GM12878 (cell line): Measurements from ENCODE around the gene VTN. TPM values are rescaled to one million over a fixed set of nuclear protein-coding genes. Genes with fewer than 3 reads are reported as not detected.

Experiments used
- ATAC-seq: fragments of 200-7000 bp; cut with Tn5 transposase; 3 replicates; pipeline ENCODE4 v1.9.1; 2020; ENCODE audit warnings: mild to moderate bottlenecking, moderate library complexity
- BruUV-seq: library from RNA; stranded (reverse); fragments of 400-500 nt; replicated peaks from 2 replicates; lab custom pipeline; 2021; lab: Mats Ljungman, UMichigan
- CTCF ChIA-PET: fragments of 300-600 bp; sonication (Branson Sonifier 250); formaldehyde crosslinking; extraction: SDS; loops from one replicate; lab custom pipeline; 2021; ENCODE audit warnings: inconsistent platforms; lab: Yijun Ruan, JAX
- POLR2A ChIA-PET: fragments of 350-600 bp; formaldehyde crosslinking; extraction: SDS; loops from one replicate; lab custom pipeline; 2021; ENCODE audit warnings: inconsistent platforms; lab: Charles Lee
- RAD21 ChIA-PET: fragments of 300-600 bp; sonication (Branson Sonifier 250); formaldehyde crosslinking; loops from one replicate; lab custom pipeline; 2023; ENCODE audit warnings: antibody characterized with exemption; ENCODE audit not compliant: unreplicated experiment; lab: Charles Lee
- SMC1A ChIA-PET: fragments of 300-600 bp; sonication (Branson Sonifier 250); formaldehyde crosslinking; loops from one replicate; lab custom pipeline; 2023; ENCODE audit not compliant: unreplicated experiment, uncharacterized antibody; lab: Charles Lee
- DNase-seq: peaks from one replicate; pipeline ENCODE4 v3.0.0-alpha.2; 2011; ENCODE audit warnings: low read depth, low spot score
- FAIRE-seq: peaks from 3 replicates; lab custom pipeline; 2011; peaks lifted over from hg19 to GRCh38; lab: Jason Lieb, UNC
- H2AFZ ChIP-seq: 2 replicates; pipeline ENCODE4 v1.6.0; 2011; ENCODE audit warnings: low read depth, low read length, control low read depth; ENCODE audit not compliant: control insufficient read depth
- H3K27ac ChIP-seq: 2 replicates; pipeline ENCODE4 v1.5.1; 2011; ENCODE audit warnings: control low read depth; ENCODE audit not compliant: control insufficient read depth, insufficient read depth
- H3K27me3 ChIP-seq, 2 experiments: replicated peaks in 1 of 2; 2 replicates each; pipeline versions ENCODE4 v1.6.0 to v1.6.1; 2011; ENCODE audit warnings: low read length in 1 of 2; ENCODE audit not compliant: control insufficient read depth in 2 of 2, insufficient read depth in 2 of 2
- H3K36me3 ChIP-seq, 2 experiments: 2 replicates each; pipeline ENCODE4 v1.5.1; 2011; ENCODE audit warnings: low read length in 1 of 2; ENCODE audit not compliant: control insufficient read depth in 2 of 2, insufficient read depth in 2 of 2
- H3K4me1 ChIP-seq: 2 replicates; pipeline ENCODE4 v1.6.1; 2011; ENCODE audit warnings: mild to moderate bottlenecking, low read length, moderate library complexity, mixed read lengths; ENCODE audit not compliant: control insufficient read depth, insufficient read depth
- H3K4me2 ChIP-seq: 2 replicates; pipeline ENCODE4 v1.6.0; 2011; ENCODE audit warnings: control low read depth; ENCODE audit not compliant: control insufficient read depth, insufficient read depth
- H3K4me3 ChIP-seq: fragments of 200-600 bp; sonication (generic); 2 replicates; pipeline ENCODE4 v1.5.1; 2016
- H3K79me2 ChIP-seq: 2 replicates; pipeline ENCODE4 v1.6.0; 2011; ENCODE audit warnings: low read length; ENCODE audit not compliant: control insufficient read depth, insufficient read depth
- H3K9ac ChIP-seq: 2 replicates; pipeline ENCODE4 v1.8.0; 2011; ENCODE audit warnings: low read length, control low read depth, mixed read lengths; ENCODE audit not compliant: control insufficient read depth, insufficient read depth
- H3K9me3 ChIP-seq: replicated peaks from 3 replicates; pipeline ENCODE4 v1.5.1; 2011; ENCODE audit warnings: mild to moderate bottlenecking, low read length; ENCODE audit not compliant: control insufficient read depth, insufficient read depth
- H4K20me1 ChIP-seq: 2 replicates; pipeline ENCODE4 v1.6.0; 2011; ENCODE audit not compliant: control insufficient read depth, insufficient read depth
- ATF3 ChIP-seq: IDR thresholded peaks from 2 replicates; pipeline ENCODE4 v1.6.1; 2011; ENCODE audit warnings: low read depth, mild to moderate bottlenecking, low read length, moderate library complexity, borderline replicate concordance; ENCODE audit errors: extremely low read depth
- CEBPB ChIP-seq, 2 experiments: fragments of 150-350 bp in 1 of 2; IDR thresholded peaks; 2 replicates each; pipeline ENCODE4 v1.6.1; 2012 to 2014; ENCODE audit warnings: low read depth in 2 of 2, low read length in 2 of 2, borderline replicate concordance in 1 of 2, inconsistent platforms in 1 of 2
- CHD1 ChIP-seq: IDR thresholded peaks from 2 replicates; pipeline ENCODE4 v1.6.1; 2012; ENCODE audit warnings: low read depth, low read length, improper control_type of control experiment
- CHD4 ChIP-seq: fragments of 200-600 bp; sonication (generic); IDR thresholded peaks from 2 replicates; pipeline ENCODE4 v1.6.1; 2016; ENCODE audit warnings: mild to moderate bottlenecking
- CREM ChIP-seq: IDR thresholded peaks from 2 replicates; pipeline ENCODE4 v1.6.1; 2014; ENCODE audit warnings: antibody characterized with exemption, low read depth
- E4F1 ChIP-seq: fragments of 450-650 bp; IDR thresholded peaks from 2 replicates; pipeline ENCODE4 v1.6.1; 2018; ENCODE audit warnings: borderline replicate concordance, mild to moderate bottlenecking; ENCODE audit not compliant: partially characterized antibody
- HCFC1 ChIP-seq: fragments of 150-350 bp; IDR thresholded peaks from 2 replicates; pipeline ENCODE4 v1.6.1; 2014; ENCODE audit warnings: low read length
- MTA3 ChIP-seq: IDR thresholded peaks from 2 replicates; pipeline ENCODE4 v1.6.1; 2012; ENCODE audit warnings: low read length, inconsistent platforms, borderline replicate concordance
- RB1 ChIP-seq: fragments of 450-650 bp; formaldehyde crosslinking; IDR thresholded peaks from 2 replicates; pipeline ENCODE4 v1.6.1; 2017; ENCODE audit warnings: mild to moderate bottlenecking, borderline replicate concordance
- TCF12 ChIP-seq: IDR thresholded peaks from 2 replicates; pipeline ENCODE4 v1.6.1; 2011; ENCODE audit warnings: low read depth, mild to moderate bottlenecking, low read length
- ZBTB40 ChIP-seq: fragments of 450-650 bp; IDR thresholded peaks from 2 replicates; pipeline ENCODE4 v1.6.1; 2016; ENCODE audit warnings: mild to moderate bottlenecking, moderate library complexity, borderline replicate concordance
- ZNF274 ChIP-seq: IDR thresholded peaks from one replicate; pipeline ENCODE4 v1.8.0; 2011; ENCODE audit not compliant: insufficient read length, insufficient read depth
- WGBS: methylation state at CpG from one replicate; pipeline ENCODE4 v1.1.6; 2016; ENCODE audit warnings: low lambda C conversion rate; ENCODE audit not compliant: insufficient replicate concordance, insufficient coverage; ENCODE audit errors: missing lambda C conversion rate; 5-methylcytosine and 5-hydroxymethylcytosine counted together
- in situ Hi-C: fragments of 300-500 bp; cut with MboI; formaldehyde crosslinking; loops from 9 replicates; pipeline ENCODE4 v1.14.3; 2018; ENCODE audit warnings: mixed read lengths
- intact Hi-C: fragments of 100-400 bp; cut with micrococcal nuclease; formaldehyde crosslinking; loops from one replicate; pipeline ENCODE4 v1.14.2; 2022; ENCODE audit not compliant: unreplicated experiment
- polyA plus RNA-seq, 11 experiments: library from polyadenylated mRNA; depleted of rRNA in 4 of 11; unstranded in 6 of 11; stranded (reverse) in 5 of 11; fragments of >200 nt; fragmentation: Nextera tagmentation in 4 of 11; fragmentation: Illumina TruSeq in 1 of 11; extraction: Ambion mirVana in 4 of 11; extraction: Trizol in 1 of 11; gene quantifications; 1 replicate in 1 of 11; 2 replicates in 10 of 11; pipeline versions ENCODE4 v1.2.1 to v1.2.3, GENCODE V29; 2011 to 2016; ENCODE audit warnings: inconsistent platforms in 2 of 11, missing spikeins in 2 of 11, low read depth in 1 of 11
- total RNA-seq, 4 experiments: library from RNA; depleted of rRNA in 3 of 4; stranded (reverse); fragments of >200 nt in 3 of 4; fragmentation: Illumina TruSeq in 1 of 4; extraction: Trizol in 1 of 4; gene quantifications; 2 replicates each; pipeline versions ENCODE4 v1.2.1 to v1.2.3, GENCODE V29; 2013 to 2021

VTN gene
- total and polyA plus RNA-seq, 10 of the 15 experiments (the other 5 are each of a cell fraction or from before 2014, with no cell fraction given), result 0.04 to 1.3 (median 0.13) TPM; not detected in 5

DNA sequence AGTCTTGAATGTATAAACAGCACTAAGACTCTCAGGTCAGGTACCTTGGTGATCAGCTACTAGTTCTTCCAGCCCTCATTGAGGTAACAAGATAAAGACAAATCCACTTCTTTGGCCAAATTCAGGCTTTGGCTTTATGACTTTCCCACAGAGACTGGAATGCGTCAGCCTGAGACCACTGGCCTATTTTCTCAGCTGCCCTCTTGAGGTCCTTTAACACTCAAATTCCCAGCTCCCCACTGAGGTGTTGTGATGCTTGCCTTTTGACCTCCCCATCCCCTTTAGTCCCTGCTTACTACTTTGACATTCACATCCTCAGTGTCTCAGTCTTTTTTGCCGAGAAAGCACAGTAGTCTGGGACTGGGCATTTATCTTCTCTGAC is 23.9 kb downstream of the VTN start:
- ChIA-PET POLR2A (interaction anchor here (0.5 kb wide), 1 partner anchor 198 kb away, joined by 7 read pairs; no protein-coding TSS in a partner anchor), CTCF (interaction anchor here (0.8 to 1.2 kb wide), 2 partner anchors 11 to 70 kb away, joined by 3 read pairs; partner anchors contain the start of genes IFT20 and TNFAIP1), RAD21 (no interaction called here), SMC1A (interaction anchor here (1.4 kb wide), 1 partner anchor 11 kb away, joined by 3 read pairs; the partner anchor contains the start of genes IFT20 and TNFAIP1)
- Histone ChIP-seq H3K4me1 (no peaks in the 10 kb centered on the region), H3K9ac (no peak overlapping the region), H3K27ac (no peak overlapping the region), H4K20me1 (no peaks in the 10 kb centered on the region), H3K4me3 (no peak overlapping the region), H3K79me2 (no peaks in the 10 kb centered on the region), H3K9me3 (no peaks in the 10 kb centered on the region), H3K27me3 (no peaks in the 10 kb centered on the region), H2AFZ (no peak overlapping the region), H3K4me2 (no peak overlapping the region)
- DNase-seq (no peak), ATAC-seq (no peak), FAIRE-seq (no peak)
- in situ Hi-C loops (no loop called here), intact Hi-C loops (no loop called here)
- no TSS peak for BruUV-seq
- no peak for TF ChIP-seq HCFC1
- no peak for TF ChIP-seq E4F1
- TF ChIP-seq CREM, result no peak
- no peak for TF ChIP-seq ZBTB40
- TF ChIP-seq ZNF274, result no peak
- TF ChIP-seq ATF3, result no peak
- TF ChIP-seq MTA3, result no peak
- no peak for TF ChIP-seq CEBPB (IDR thresholded peaks at IDR 0.05; ENCODE audit: borderline replicate concordance in 1 of 2, low read depth in 2 of 2, low read length in 2 of 2)
- no peak for TF ChIP-seq CHD4
- TF ChIP-seq RB1, result no peak
- no peak for TF ChIP-seq TCF12
- TF ChIP-seq CHD1, result no peak
- TF ChIP-seq, all 136 proteins: peak for 0
- 100% methylated on average over 2 of the region's 2 CpGs for WGBS
- peaks cover 18 to 29% of the 10 kb centered on the region in 2 experiments for H3K36me3 ChIP-seq
